ENCODE measurements around the gene GPR42.
"Not testable (repeated sequence)": the region's sequence is repeated elsewhere in the genome, so short reads cannot be mapped to it uniquely, and the experiment has no call there.

The GPR42 gene

DNA sequence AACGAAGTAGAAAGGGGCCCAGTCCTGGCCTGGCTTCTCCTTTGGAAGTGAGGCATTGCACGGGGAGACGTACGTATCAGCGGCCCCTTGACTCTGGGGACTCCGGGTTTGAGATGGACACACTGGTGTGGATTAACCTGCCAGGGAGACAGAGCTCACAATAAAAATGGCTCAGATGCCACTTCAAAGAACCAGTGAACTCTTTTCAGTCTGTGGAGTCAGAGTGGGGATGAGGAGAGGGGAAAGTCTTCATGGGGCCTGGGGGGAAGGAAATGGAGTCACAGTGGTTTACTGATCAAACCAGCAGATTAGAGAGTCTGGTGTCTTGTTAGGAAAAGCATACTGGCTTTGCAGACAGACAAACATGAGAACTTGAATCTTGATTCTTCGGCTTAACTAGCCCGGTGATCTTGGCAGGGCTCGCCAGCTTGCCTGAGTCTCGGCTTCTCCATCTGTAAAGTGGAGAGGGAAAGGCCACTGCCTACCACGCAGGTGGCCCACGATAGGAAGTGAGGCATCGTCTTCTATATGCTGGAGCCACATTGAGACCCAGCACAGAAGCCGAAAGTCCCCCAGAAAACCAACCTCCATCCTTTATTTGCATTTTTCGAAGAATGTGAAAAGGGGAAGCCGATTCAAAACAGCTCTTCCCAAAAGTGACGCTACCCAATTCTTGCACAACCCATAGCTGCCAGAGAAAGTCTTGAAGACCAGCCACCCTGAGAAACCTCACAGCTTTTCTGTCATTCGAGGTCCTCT lies 23.5 kb upstream of the GPR42 start, which contains the start of gene FFAR1:
TSS of gene FFAR1 (plus strand) at position 732 of the 759 bp plus-strand sequence. CDS start 3,650 bp downstream, outside the sequence.
- DNase-seq, result no peak

DNA sequence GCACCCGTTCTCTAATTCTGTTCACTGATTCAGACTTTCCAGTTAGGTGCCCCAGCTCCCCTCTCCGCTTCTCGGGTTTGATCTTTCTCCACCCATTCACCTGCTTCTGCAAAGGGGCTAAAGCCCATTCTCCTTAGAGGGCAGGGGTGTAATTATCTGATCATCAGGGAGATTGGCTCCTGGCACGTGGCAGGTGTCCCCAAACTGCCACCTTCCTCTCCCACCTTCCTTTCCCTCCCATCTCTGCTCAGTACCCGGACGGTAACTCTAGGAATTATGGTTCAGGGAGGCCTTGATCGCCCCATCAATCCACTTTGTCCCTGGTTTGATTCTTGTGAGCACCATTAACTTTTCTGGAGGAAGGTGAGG lies 23.0 kb upstream of the GPR42 start:
- DNase-seq, result no peak

DNA sequence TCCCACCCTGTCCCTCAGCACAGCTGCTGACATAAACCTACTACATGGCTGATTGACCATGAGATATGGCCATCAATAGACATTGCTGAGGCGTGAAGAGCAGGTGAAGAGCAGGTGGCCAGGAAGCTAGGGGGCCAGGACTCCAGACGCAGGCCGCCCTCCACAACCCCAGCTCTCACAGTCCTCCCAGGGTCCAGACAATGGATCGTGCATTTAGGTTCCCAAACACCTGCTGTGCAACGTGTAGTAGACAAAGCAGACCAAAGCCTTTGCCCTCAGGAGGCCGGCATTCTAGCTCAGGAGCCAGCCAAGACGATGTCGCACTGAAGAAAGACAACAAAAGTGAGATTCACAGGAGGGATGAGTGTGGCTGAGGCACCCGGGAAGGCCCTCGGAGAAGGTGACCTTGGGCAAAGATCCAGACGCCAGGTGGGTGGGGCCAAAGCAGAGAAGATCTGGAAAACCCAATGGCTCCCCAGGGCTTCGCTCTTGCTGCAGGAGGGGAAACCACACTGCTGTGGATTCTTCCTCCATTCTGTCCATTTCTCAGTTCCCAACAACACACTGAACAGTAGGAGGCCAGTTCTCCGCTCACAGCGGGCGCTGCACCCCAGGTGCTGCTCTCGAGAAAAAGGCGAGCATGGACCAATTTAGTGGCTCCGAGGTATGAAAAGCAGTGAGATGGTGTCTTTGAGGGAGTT lies 21.8 kb upstream of the GPR42 start:
- peak; percentile 15 for DNase-seq

DNA sequence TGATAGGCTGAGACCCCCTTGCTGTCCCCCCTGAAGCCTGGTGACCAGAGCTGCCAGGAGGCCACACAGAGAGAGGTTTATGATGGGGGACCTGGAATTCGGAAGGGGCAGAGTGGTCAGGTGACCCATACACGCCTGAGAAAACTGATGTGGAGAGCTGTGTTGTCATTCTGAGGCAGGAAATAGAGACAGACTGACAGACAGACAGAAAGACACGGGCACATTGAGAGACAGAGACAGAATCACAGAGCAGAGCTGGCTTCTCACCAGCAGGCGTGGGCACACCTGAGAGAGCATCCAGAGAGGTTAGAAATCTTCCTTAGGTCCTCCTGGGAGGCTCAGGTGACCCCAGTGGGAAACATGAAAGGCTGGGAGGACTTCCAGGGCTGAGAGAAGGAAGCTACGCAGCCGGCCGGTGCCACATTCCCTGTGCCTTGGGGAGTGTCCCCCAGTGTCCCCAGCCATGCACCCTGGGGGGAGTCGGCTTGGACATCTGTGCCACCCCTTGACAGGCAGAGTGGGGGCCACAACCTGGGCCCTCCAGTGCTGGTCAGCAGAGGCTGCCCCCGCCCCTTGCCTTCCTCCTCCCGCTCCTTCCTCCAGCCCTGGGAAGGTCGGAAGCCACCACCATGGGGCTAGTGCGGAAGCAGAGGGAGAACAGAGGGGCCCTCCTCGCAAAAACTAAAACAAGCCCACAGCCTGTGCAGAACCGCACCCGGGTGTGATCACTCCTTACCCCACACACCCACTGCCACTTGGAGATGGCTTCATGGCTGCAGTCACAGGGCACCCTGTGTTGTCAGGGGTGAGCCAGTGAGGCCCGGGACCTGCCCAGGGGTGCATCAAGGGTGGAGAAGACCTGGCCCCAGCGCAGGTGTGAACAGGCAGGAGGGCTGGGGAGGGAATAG lies 21.0 kb upstream of the GPR42 start:
- no peak for DNase-seq

DNA sequence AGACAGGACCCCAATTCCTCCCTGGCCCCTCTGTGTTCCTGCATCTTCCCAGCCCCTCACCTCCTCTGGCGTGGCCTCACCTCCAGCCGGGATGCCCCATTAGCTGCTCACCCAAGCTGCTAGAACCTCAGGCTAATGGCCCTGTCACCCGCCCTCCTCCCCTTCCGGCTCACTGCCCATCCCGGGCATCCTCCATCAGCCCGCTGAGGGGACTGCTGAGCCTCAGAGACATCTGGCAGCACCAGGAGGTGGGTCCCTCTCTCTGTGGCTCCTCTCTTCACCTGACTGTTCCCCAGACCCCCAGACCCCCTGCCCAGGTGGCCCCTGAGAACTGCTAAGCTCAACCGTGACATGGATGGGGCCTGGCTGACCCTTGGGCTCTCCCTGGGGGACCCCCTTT lies 20.3 kb upstream of the GPR42 start:
- no peak for DNase-seq

DNA sequence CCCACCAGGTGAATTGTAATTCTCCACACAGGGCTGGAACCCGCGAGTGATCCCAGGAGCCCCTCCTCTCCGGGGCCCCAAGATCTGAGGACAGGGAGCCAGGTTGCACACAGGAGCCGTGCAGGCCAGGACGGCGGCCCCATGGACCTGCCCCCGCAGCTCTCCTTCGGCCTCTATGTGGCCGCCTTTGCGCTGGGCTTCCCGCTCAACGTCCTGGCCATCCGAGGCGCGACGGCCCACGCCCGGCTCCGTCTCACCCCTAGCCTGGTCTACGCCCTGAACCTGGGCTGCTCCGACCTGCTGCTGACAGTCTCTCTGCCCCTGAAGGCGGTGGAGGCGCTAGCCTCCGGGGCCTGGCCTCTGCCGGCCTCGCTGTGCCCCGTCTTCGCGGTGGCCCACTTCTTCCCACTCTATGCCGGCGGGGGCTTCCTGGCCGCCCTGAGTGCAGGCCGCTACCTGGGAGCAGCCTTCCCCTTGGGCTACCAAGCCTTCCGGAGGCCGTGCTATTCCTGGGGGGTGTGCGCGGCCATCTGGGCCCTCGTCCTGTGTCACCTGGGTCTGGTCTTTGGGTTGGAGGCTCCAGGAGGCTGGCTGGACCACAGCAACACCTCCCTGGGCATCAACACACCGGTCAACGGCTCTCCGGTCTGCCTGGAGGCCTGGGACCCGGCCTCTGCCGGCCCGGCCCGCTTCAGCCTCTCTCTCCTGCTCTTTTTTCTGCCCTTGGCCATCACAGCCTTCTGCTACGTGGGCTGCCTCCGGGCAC lies 19.3 kb upstream of the GPR42 start:
- DNase-seq, result no peak

DNA sequence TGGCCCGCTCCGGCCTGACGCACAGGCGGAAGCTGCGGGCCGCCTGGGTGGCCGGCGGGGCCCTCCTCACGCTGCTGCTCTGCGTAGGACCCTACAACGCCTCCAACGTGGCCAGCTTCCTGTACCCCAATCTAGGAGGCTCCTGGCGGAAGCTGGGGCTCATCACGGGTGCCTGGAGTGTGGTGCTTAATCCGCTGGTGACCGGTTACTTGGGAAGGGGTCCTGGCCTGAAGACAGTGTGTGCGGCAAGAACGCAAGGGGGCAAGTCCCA lies 18.8 kb upstream of the GPR42 start:
- DNase-seq, result no peak

DNA sequence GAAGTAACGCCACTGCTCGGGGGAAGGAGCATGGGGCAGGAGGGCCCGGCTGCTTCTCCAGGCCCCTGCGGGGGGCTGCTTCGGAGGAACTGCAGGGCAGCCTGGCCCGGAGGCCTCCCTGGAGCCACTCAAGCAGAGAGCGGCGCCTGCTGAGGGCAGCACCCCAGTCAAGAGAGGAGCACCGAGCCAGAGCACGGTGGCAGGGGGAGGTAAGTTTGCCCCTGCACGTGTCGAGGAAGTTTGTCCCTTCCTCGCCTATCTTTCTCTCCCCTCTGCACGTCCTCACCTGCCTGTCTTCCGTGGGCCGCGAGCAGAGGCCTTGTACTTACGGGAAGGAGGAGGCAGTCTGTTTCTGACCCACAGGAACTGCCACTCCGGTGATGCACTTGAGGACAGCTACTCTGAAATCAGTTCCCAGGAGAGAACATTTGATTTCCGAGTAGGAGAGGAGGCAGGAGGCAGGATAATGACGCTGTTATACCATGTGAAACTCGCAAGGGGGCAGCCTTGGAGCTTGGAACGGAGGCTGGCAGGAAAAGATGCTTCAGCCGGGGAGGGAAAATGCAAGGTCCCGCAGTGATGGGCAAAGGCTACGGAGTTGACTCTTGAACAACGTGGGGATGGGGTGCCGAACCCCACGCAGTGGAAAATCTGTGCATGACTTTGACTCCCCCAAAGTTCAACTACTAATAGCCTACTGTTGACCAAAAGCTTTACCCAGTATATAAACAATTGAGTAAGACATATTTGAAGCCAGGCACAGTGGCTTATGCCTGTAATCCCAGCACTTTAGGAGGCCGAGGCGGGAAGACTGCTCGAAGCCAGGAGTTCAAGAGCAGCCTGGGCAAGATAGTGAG lies 18.2 kb upstream of the GPR42 start:
- DNase-seq, result peak; percentile 83

DNA sequence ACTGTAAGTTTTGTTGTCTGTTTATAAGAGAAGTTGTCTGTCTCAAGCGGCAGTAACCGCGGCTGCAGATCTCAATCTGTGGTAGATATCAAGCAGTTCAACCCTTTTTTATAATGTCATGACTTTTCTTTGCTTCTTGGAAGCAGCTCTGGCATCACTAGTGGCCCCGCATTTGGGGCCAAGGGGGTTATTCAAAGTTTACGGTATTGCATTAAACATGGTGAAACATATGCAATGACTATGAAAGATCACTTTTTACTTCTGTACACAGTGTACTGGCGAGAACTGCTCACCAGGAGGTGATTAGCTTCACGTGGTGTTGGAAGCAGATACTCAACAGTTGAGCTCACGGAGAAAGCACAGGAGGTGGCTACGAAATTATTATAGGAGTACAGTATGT lies 17.2 kb upstream of the GPR42 start:
- no peak for DNase-seq

DNA sequence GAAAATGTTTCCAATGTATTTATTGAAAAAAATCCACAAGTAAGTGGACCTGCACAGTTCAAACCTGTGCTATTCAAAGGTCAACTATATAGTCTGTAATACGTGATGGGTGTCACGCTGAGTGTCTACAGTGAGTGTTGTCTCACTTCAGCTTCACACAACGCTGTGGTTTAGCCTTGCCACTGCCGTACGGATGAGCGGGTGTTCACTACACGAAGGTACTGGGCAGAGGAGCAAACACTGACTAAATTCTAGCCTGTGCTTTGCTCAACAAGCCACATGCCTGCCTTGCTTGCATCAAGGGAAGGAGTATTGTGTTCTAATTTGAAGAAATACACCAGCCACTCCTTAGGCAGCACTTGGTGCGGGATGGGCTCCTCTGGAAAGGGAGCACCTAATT lies 16.0 kb upstream of the GPR42 start:
- DNase-seq, result no peak

DNA sequence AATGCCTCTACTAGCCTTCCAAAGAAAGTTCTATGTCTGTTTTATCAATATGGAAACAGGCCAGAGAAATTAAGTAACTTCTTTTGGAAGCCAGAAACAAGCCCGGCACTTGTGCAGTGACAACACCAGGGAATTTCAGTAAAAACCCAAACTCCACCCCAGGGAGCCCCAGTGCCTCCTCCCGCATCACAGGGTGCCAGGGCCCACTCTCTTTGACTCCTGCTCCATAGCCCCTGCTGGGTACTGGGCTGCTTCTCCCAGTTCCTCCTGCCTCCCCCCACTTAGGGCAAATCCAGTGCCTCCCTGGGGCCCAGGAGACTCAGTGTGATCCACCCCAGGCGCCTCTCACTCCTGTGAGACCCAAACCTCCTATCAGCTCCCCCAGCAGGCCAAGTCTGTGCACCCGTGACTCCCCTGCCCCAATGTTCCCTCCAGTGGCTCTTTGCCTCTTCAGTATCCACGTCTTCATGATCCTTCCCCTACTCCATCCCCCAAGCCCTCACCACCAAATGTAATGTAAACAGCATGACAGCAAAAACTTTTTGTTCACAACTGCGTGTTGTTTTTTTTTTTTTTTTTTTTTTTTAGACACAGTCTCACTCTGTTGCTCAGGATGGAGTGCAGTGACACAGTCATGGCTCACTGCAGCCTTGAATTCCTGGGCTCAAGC lies 14.9 kb upstream of the GPR42 start:
- DNase-seq, result no peak

DNA sequence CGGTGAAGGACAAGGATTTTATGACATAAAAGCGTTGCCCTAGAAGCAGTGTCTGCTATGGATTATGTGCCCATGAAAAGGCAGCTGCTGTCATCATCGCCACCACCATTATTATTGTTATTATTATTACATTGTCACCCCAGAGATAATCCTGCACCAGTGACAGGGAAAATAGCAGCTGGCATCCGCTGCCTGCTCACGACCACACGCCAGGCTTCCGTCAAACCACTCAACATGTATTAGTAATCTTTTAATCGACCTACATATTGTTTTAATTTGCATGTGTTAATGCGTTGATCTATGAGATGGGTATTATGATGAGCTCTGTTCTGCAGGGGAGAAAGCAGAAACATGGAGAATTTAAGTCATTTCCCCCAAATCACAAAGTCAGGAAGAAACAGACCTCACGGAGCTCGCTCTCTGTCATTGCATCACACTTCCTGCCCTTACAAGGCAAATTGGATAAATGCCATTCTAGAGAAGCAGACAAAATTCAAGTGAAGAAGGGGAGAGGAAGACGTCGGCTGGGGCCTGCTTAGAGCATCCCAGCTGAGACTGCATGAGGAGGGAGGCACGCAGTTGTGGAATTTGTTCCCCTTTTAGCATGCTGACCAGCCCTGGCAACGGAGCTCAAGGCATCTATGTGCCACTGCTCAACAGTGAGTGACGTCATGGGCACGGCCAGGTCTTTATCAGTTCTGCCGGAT lies 12.8 kb upstream of the GPR42 start, which contains the start of gene FFAR3:
TSS of gene FFAR3 (plus strand) at position 594 of the 707 bp plus-strand sequence. CDS start 431 bp downstream, outside the sequence.
- DNase-seq, result no peak

DNA sequence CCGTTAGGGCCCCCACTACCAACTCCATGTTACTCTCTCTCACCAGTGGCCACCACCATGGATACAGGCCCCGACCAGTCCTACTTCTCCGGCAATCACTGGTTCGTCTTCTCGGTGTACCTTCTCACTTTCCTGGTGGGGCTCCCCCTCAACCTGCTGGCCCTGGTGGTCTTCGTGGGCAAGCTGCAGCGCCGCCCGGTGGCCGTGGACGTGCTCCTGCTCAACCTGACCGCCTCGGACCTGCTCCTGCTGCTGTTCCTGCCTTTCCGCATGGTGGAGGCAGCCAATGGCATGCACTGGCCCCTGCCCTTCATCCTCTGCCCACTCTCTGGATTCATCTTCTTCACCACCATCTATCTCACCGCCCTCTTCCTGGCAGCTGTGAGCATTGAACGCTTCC lies 12.0 kb upstream of the GPR42 start:
- not testable (repeated sequence) for DNase-seq

DNA sequence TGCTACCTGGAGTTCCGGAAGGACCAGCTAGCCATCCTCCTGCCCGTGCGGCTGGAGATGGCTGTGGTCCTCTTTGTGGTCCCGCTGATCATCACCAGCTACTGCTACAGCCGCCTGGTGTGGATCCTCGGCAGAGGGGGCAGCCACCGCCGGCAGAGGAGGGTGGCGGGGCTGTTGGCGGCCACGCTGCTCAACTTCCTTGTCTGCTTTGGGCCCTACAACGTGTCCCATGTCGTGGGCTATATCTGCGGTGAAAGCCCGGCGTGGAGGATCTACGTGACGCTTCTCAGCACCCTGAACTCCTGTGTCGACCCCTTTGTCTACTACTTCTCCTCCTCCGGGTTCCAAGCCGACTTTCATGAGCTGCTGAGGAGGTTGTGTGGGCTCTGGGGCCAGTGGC lies 11.5 kb upstream of the GPR42 start:
- DNase-seq, result not testable (repeated sequence)

DNA sequence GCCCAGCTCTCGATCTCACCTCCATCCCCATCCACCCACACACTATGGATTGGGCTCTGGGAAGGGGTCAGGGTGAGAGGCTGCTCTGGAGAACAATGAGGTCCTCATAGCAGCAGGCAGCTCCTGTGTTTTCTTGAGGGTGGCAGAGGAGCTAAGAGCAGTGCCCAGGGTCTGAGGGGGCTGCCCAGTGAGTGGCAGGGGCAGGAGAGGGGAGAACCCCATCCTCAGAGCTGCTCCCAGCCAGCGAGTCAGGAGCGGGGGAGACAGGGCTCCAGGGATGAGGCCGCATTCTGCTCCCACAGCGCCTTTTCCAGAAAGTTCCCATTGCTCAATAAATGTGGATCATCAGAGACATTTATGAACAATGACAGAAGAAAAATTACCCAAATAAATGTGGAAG lies 10.8 kb upstream of the GPR42 start:
- DNase-seq, result not testable (repeated sequence)

DNA sequence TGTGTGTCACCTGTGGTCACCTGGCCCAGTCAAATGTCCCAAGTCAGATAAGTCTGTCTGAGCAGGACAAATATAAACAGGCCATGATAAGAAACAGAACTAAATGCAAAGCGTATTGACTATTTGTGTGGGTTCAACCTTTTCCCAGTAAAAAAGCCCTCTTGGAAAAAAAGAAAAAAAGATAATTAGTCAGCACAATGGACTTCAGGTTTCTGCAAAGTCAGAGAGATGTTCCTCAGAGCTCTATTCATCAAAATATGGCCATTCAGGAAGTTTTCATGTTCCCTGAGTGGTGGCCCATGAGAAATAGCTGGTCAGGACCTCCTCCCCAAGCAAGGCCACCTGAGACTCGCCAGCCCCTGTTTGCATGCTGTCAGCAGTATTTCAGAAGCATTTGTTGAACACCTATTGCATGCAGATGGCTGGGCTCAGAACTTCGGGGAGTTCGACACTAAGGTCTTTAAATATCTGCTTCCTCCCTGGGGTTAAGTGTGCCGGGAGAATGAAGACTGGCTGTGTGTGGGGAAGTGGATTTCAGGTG lies 9.9 kb upstream of the GPR42 start:
- no peak for DNase-seq

DNA sequence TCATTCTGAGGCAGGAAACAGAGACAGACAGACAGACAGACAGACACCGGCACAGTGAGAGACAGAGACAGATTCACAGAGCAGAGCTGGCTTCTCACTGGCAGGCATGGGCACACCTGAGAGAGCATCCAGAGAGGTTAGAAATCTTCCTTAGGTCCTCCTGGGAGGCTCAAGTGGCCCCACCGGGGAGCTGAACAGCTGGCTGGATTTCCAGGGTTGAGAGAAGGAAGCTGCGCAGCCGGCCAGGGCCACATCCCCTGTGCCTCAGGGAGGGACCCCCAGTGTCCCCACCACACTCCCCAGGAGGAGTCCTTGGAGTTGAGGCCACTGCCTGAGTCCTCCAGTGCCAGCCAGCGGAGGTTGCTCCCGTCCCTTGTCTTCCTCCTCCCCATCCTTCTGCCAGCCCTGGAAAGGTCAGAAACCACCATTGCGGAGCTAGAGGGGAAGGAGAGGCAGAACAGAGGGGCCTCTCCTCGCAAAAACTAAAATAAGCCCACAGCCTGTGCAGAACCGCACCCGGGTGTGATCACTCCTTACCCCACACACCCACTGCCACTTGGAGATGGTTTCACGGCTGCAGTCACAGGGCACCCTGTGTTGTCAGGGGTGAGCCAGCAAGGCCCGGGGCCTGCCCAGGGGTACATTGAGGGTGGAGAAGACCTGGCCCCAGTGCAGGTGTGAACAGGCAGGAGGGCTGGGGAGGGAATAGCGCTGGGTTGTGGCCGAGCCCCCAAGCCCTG lies 8.4 kb upstream of the GPR42 start:
- no peak for DNase-seq

DNA sequence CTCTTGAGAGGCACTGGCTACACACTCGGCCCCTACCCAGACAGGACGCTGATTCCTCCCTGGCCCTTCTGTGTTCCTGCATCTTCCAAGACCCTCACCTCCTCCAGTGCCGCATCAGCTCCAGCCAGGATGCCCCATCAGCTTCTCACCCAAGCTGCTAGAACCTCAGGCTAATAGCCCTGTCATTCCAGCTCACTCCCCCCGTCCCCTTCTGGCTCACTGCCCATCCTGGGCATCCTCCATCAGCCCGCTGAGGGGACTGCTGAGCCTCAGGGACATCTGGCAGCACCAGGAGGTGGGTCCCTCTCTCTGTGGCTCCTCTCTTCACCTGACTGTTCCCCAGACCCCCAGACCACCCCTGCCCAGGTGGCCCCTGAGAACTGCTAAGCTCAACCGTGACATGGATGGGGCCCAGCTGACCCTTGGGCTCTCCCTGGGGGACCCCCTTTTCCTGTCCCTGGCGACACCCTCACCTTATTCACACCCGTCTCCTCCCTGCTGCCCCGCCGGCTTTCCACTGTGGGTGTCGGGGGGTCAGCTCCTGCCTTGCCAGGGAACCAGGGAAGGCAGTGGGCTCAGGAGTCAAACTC lies 7.8 kb upstream of the GPR42 start:
- no peak for DNase-seq

Data from DMS79 treated with DMSO at 0.1 percent for 48 hours (cell line).